Measurements from ENCODE around the gene SCNN1A.

GRCh38 chr12:6393109-6393508, 17.7 kb upstream of the SCNN1A start:
- TF ChIP-seq CTCF (IDR thresholded peaks at IDR 0.05) (no peak), POLR2A (IDR thresholded peaks at IDR 0.05) (no peak)
